LNCAP (cell line): ENCODE data around the gene MITF.

ENCODE experiments used
- CTCF ChIP-seq: fragments of 450-650 bp; IDR thresholded peaks from 2 replicates; pipeline ENCODE4 v1.5.1; 2017; ENCODE audit warnings: mild to moderate bottlenecking

The MITF gene

DNA sequence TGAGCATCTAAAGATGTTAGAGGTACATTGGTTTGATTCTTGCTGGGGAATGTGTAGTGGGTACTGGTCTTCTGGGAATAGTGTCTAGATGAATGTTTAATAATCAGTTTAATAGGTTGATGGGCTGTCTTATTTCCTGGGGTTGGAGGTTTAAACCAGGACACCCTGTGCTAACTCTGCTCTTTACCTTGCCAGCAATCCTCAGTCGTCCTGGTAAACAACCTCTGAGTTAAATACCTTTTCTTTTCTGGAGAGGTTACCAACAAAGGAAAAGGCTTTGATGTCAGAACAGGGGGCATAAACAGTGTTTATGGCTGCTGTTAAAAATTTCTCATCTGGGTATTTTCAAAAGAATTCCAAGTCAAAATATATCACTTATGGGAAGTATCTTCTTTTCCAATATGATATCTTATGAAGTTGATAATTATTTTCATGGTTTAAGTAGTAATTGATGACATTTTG lies 23.5 kb downstream of the MITF start:
- TF ChIP-seq CTCF: no peak

- TF ChIP-seq CTCF: no peak
These were observed 24.2 kb downstream of the MITF start for GRCh38 chr3:69763458-69763857.

DNA sequence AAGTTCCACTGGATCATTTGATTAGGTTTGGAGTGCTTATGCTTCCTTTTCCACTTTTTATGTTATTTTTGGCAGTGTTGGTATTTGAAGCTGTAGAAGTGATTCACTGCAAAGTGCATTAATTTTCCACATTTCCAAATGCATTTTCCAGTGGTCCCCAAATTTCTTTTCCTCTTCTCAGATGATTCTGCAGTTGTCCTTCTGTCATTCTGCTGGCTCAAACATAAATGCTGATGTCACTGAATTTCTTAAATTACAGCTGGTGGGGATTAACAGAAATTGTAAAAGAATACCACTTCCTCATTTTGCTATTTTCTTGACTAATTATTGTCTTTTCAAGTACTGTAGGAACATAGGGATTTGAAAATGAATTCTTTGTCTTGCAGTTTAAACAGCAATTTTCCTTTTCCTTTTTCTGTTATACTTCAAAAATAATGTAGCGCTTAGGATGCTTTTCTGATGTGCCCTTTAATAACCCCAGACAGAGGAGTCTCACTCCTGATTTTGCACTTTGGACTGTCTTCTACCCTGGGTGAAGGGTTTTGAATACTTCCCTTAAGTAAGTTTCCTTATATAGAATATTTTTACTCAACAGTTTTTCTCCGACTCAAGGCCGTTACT lies 25.0 kb downstream of the MITF start:
- TF ChIP-seq CTCF: no peak

GRCh38 chr3:69764861-69765260 lies 25.6 kb downstream of the MITF start:
- TF ChIP-seq CTCF: no peak

- no peak for TF ChIP-seq CTCF
These were observed 27.4 kb downstream of the MITF start for GRCh38 chr3:69766638-69767037.

GRCh38 chr3:69767571-69767970 lies 28.3 kb downstream of the MITF start:
- no peak for TF ChIP-seq CTCF

GRCh38 chr3:69768438-69768837 lies 29.2 kb downstream of the MITF start:
- TF ChIP-seq CTCF: no peak

GRCh38 chr3:69770219-69770618 lies 31.0 kb downstream of the MITF start:
- TF ChIP-seq CTCF: no peak
